Endothelial cell of umbilical vein (primary cell): Measurements from ENCODE around the gene HEPHL1. TPM values are rescaled to one million over a fixed set of nuclear protein-coding genes. Genes with fewer than 3 reads are reported as not detected.
"Not testable (repeated sequence)": the region's sequence is repeated elsewhere in the genome, so short reads cannot be mapped to it uniquely, and the experiment has no call there.

Source experiments
- BruUV-seq: library from RNA; stranded (reverse); fragments of 400-500 nt; replicated peaks from 2 replicates; lab custom pipeline; 2021; lab: Mats Ljungman, UMichigan
- CTCF ChIA-PET: fragments of 300-600, 350-600 bp; sonication (Branson Sonifier 250); formaldehyde crosslinking; loops from one replicate; lab custom pipeline; 2021; ENCODE audit warnings: antibody characterized with exemption, inconsistent platforms; lab: Charles Lee
- POLR2A ChIA-PET: fragments of 300-600, 350-600 bp; sonication (Branson Sonifier 250); formaldehyde crosslinking; loops from one replicate; lab custom pipeline; 2021; ENCODE audit warnings: antibody characterized with exemption, inconsistent platforms; lab: Charles Lee
- DNase-seq: peaks from one replicate; pipeline ENCODE4 v3.0.0-alpha.2; 2011; ENCODE audit warnings: low read depth, low spot score
- FAIRE-seq: peaks from 2 replicates; lab custom pipeline; 2011; peaks lifted over from hg19 to GRCh38; lab: Jason Lieb, UNC
- H2AFZ ChIP-seq: 2 replicates; pipeline ENCODE4 v1.6.0; 2012; ENCODE audit warnings: low read depth, low read length, control low read depth, inconsistent platforms
- H3K27ac ChIP-seq: 2 replicates; pipeline ENCODE4 v1.5.1; 2011; ENCODE audit warnings: low read depth, mild to moderate bottlenecking, control low read depth, low read length, moderate library complexity; ENCODE audit not compliant: insufficient read depth
- H3K27me3 ChIP-seq, 2 experiments: 2 replicates each; pipeline versions ENCODE4 v1.6.0 to v1.6.1; 2011; ENCODE audit warnings: low read length in 2 of 2, mixed read lengths in 1 of 2; ENCODE audit not compliant: control insufficient read depth in 2 of 2, insufficient read depth in 2 of 2
- H3K36me3 ChIP-seq, 2 experiments: 2 replicates in 1 of 2; 3 replicates in 1 of 2; pipeline ENCODE4 v1.5.1; 2011; ENCODE audit warnings: low read length in 2 of 2, mild to moderate bottlenecking in 1 of 2, moderate library complexity in 1 of 2; ENCODE audit not compliant: control insufficient read depth in 2 of 2, insufficient read depth in 2 of 2; ENCODE audit errors: extremely low read depth in 1 of 2
- H3K4me1 ChIP-seq: 3 replicates; pipeline ENCODE4 v1.5.1; 2011; ENCODE audit warnings: mild to moderate bottlenecking, low read length; ENCODE audit not compliant: control insufficient read depth, insufficient read depth; ENCODE audit errors: extremely low read depth
- H3K4me2 ChIP-seq: 2 replicates; pipeline ENCODE4 v1.6.1; 2011; ENCODE audit warnings: low read length, control low read depth, mixed read lengths; ENCODE audit not compliant: insufficient read depth
- H3K4me3 ChIP-seq, 3 experiments: fragments of 200-600 bp in 1 of 3; sonication (generic), shearing (Covaris generic) in 1 of 3; replicated peaks in 1 of 3; 2 replicates each; pipeline ENCODE4 v1.5.1; 2011 to 2016; ENCODE audit warnings: control low read depth in 3 of 3, low read length in 3 of 3, mild to moderate bottlenecking in 2 of 3, inconsistent platforms in 1 of 3, low read depth in 1 of 3, moderate library complexity in 1 of 3; ENCODE audit not compliant: insufficient read depth in 1 of 3
- H3K79me2 ChIP-seq: 2 replicates; pipeline ENCODE4 v1.6.0; 2012; ENCODE audit warnings: low read length, inconsistent platforms; ENCODE audit not compliant: control insufficient read depth, insufficient read depth
- H3K9ac ChIP-seq: replicated peaks from 2 replicates; pipeline ENCODE3; 2011; ENCODE audit warnings: low read length, control low read depth; ENCODE audit not compliant: insufficient read depth; ENCODE audit errors: extremely low read depth
- H3K9me1 ChIP-seq: replicated peaks from 3 replicates; pipeline ENCODE4 v1.6.0; 2011; ENCODE audit warnings: mild to moderate bottlenecking, low read length; ENCODE audit not compliant: control insufficient read depth, insufficient read depth; ENCODE audit errors: extremely low read depth
- H3K9me3 ChIP-seq: replicated peaks from 2 replicates; pipeline ENCODE4 v1.5.1; 2012; ENCODE audit warnings: low read length, inconsistent platforms; ENCODE audit not compliant: control insufficient read depth, insufficient read depth
- H4K20me1 ChIP-seq: replicated peaks from 2 replicates; pipeline ENCODE3; 2011; ENCODE audit warnings: mild to moderate bottlenecking, low read length; ENCODE audit not compliant: control insufficient read depth, insufficient read depth; ENCODE audit errors: extremely low read depth
- EZH2 ChIP-seq: IDR thresholded peaks from 2 replicates; pipeline ENCODE4 v1.6.1; 2012; ENCODE audit warnings: borderline replicate concordance, low read depth, mild to moderate bottlenecking, moderate library complexity, low read length, inconsistent platforms; ENCODE audit not compliant: severe bottlenecking
- FOS ChIP-seq: IDR thresholded peaks from 2 replicates; pipeline ENCODE4 v1.6.1; 2011; ENCODE audit warnings: mild to moderate bottlenecking, low read length, moderate library complexity, borderline replicate concordance; ENCODE audit not compliant: insufficient read depth
- MYC ChIP-seq: IDR thresholded peaks from one replicate; pipeline ENCODE4 v1.6.1; 2011; ENCODE audit warnings: mild to moderate bottlenecking, low read depth, low read length
- POLR2AphosphoS5 ChIP-seq: IDR thresholded peaks from 2 replicates; pipeline ENCODE4 v1.6.1; 2012; ENCODE audit warnings: low read depth, mild to moderate bottlenecking, control low read depth, low read length, moderate library complexity; ENCODE audit not compliant: insufficient read depth
- dilution Hi-C: fragments of 300-500 bp; cut with MboI; formaldehyde crosslinking; loops from one replicate; pipeline ENCODE4 v1.15.0; 2019; ENCODE audit warnings: low sequenced_read_pairs; ENCODE audit not compliant: extremely low pct_ligation_motif_present
- intact Hi-C: fragments of 100-400 bp; cut with micrococcal nuclease; formaldehyde crosslinking; loops from one replicate; pipeline ENCODE4 v1.10.0; 2022
- polyA plus RNA-seq, 4 experiments: library from polyadenylated mRNA; depleted of rRNA in 3 of 4; stranded (reverse) in 3 of 4; unstranded in 1 of 4; fragments of >200 nt; gene quantifications; 2 replicates each; pipeline versions ENCODE4 v1.2.1 to v1.2.3, GENCODE V29; 2011 to 2012; ENCODE audit warnings: missing spikeins in 1 of 4
- total RNA-seq: library from RNA; stranded (reverse); gene quantifications from 2 replicates; pipeline ENCODE4 v1.2.3, GENCODE V29; 2021
- TF ChIP-seq, protein P1 (sequence below), 2 donors: IDR thresholded peaks; 1 replicate in 1 of 2; 2 replicates in 1 of 2; pipeline ENCODE4 v1.5.1; 2011; ENCODE audit warnings: low read length in 2 of 2, mild to moderate bottlenecking in 2 of 2, moderate library complexity in 2 of 2, control low read depth in 1 of 2, inconsistent platforms in 1 of 2, low read depth in 1 of 2; ENCODE audit not compliant: insufficient read depth in 1 of 2; ENCODE audit errors: extremely low read depth in 1 of 2
- TF ChIP-seq, protein P2 (sequence below): IDR thresholded peaks from 2 replicates; pipeline ENCODE4 v1.6.1; 2011; ENCODE audit not compliant: insufficient read depth, insufficient read length

HEPHL1 gene
- total and polyA plus RNA-seq, 2 donors (not counting 3 experiments of a cell fraction or from before 2014, with no cell fraction given): not detected

DNA sequence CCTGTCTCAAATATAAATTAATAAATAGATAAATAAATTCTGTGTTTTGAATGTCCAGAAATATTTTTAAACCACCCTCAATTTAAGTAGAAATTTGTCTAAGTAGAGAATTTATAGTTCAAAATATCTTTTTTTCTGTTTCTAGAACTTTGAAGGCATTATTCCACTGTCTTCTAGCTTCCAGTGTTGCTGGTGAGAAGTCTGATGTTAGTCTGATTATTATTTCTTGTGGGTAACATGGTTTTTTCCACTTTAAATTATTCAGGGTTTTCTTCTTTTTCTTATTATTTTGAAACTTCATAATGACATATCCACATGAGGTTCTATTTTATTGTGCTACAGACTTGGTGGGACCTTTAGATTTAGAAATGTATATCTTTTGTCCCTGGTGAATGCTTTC lies 46.4 kb upstream of the HEPHL1 start:
- CTCF ChIA-PET: no interaction called here
- no peak for FAIRE-seq
- dilution Hi-C loops: no loop called here

DNA sequence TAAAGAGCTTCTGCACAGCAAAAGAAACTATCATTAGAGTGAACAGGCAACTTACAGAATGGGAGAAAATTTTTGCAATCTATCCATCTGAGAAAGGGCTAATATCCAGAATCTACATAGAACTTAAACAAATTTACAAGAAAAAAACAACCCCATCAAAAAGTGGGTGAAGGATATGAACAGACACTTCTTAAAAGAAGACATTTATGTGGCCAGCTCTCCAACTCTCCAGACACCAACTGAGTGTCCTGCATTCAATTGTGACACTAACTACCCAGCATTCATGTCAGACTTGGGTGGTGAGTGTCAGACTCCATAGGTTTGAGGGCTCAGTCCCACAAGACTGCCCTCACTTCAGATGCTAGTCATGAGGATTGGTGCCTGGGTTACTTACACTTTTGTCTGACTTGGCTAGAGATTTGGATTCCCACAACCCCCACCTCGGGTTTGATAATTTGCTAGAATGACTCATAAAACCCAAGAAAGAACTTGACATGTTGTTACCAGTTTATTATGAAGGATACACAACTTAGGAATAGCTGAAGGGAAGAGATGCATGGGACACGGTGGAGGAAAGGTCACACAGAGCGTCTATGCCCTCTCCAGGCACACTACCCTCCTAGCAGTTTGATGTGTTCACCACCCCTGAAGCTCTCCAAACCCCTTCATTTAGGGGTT lies 44.4 kb upstream of the HEPHL1 start:
- BruUV-seq, FAIRE-seq, H3K9ac ChIP-seq, H3K4me3 ChIP-seq, H2AFZ ChIP-seq, DNase-seq, H3K27ac ChIP-seq, H3K4me2 ChIP-seq, CTCF ChIA-PET, H3K27me3 ChIP-seq, intact Hi-C loops, H3K36me3 ChIP-seq, H3K79me2 ChIP-seq, H3K9me3 ChIP-seq, H3K4me1 ChIP-seq, H3K9me1 ChIP-seq, H4K20me1 ChIP-seq, POLR2A ChIA-PET, dilution Hi-C loops: not testable (repeated sequence)

More for the DNA sequence above, 46.4 kb upstream of the HEPHL1 start:
- POLR2A ChIA-PET: no interaction called here
- Histone ChIP-seq H3K9me1 (no peaks in the 10 kb centered on the region), H3K9ac (no peak overlapping the region), H2AFZ (no peak overlapping the region), H4K20me1 (no peaks in the 10 kb centered on the region), H3K4me3 (no peak overlapping the region), H3K4me1 (no peaks in the 10 kb centered on the region), H3K9me3 (no peaks in the 10 kb centered on the region), H3K27me3 (no peaks in the 10 kb centered on the region), H3K27ac (no peak overlapping the region), H3K36me3 (no peaks in the 10 kb centered on the region), H3K4me2 (no peak overlapping the region), H3K79me2 (no peaks in the 10 kb centered on the region)
- intact Hi-C loops: no loop called here
- BruUV-seq: no TSS peak
- TF ChIP-seq EZH2: no peak
- TF ChIP-seq MYC: no peak
- TF ChIP-seq FOS: no peak
- TF ChIP-seq, protein P1, sequence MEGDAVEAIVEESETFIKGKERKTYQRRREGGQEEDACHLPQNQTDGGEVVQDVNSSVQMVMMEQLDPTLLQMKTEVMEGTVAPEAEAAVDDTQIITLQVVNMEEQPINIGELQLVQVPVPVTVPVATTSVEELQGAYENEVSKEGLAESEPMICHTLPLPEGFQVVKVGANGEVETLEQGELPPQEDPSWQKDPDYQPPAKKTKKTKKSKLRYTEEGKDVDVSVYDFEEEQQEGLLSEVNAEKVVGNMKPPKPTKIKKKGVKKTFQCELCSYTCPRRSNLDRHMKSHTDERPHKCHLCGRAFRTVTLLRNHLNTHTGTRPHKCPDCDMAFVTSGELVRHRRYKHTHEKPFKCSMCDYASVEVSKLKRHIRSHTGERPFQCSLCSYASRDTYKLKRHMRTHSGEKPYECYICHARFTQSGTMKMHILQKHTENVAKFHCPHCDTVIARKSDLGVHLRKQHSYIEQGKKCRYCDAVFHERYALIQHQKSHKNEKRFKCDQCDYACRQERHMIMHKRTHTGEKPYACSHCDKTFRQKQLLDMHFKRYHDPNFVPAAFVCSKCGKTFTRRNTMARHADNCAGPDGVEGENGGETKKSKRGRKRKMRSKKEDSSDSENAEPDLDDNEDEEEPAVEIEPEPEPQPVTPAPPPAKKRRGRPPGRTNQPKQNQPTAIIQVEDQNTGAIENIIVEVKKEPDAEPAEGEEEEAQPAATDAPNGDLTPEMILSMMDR (IDR thresholded peaks at IDR 0.05; ENCODE audit: extremely low read depth in 1 of 2, insufficient read depth in 1 of 2, low read depth in 1 of 2, low read length in 2 of 2): no peak
- TF ChIP-seq, protein P2, sequence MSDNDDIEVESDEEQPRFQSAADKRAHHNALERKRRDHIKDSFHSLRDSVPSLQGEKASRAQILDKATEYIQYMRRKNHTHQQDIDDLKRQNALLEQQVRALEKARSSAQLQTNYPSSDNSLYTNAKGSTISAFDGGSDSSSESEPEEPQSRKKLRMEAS: no peak
- TF ChIP-seq POLR2AphosphoS5: no peak
- no peak for DNase-seq
